NCI-H1694 treated with DMSO at 0.1 percent for 48 hours (cell line): ENCODE results near the gene GPR63.

Source experiments
- DNase-seq: peaks from one replicate; lab custom pipeline; 2025; lab: John Stamatoyannopoulos, UW

Gene GPR63

GRCh38 chr6:96821034-96821433, 16.2 kb downstream of the GPR63 start:
- DNase-seq: no peak

DNA sequence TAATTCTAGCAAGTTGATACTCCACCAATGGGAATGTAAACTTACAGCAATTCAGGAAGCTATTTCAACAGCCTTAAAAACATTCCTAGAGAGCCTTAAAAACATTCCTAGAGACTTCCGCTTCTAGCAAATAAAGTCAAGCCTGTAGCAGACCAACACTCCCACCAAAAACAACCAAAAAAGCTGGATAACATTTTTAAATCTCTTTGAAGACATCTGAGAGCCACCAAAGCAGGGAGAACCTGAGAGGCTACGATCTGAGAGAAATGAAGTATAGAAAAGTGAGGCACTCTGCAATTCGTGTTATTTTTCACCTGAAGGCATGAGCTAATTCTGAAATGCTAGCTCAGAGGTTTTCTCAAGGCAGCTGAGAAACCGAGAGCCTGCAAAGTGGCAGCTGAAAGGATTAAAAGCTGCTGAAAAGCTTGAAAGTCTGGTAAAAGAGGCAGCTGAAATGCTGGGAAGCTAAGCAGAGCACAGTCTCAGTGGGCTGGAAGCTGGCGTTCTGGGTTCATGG, 20.9 kb downstream of the GPR63 start:
- no peak for DNase-seq

DNA sequence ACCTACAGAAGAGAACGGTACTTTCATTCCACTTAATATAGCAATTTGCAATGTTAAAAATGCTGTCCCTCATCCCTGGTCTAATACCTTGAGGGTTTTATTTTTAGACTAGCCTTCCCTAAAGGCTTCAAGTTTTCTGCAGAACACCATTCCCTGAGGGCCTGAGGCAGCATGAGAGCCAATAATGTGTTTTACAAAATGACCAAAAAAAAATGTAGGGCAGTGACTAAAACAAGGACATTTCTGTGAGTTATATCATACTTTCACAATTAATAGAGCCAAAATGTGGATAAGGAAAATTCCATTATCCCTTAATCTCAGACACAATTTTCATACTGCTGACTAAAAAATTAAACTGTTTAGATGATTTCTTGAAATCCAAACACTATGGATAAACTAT, 22.7 kb downstream of the GPR63 start:
- DNase-seq: no peak

DNA sequence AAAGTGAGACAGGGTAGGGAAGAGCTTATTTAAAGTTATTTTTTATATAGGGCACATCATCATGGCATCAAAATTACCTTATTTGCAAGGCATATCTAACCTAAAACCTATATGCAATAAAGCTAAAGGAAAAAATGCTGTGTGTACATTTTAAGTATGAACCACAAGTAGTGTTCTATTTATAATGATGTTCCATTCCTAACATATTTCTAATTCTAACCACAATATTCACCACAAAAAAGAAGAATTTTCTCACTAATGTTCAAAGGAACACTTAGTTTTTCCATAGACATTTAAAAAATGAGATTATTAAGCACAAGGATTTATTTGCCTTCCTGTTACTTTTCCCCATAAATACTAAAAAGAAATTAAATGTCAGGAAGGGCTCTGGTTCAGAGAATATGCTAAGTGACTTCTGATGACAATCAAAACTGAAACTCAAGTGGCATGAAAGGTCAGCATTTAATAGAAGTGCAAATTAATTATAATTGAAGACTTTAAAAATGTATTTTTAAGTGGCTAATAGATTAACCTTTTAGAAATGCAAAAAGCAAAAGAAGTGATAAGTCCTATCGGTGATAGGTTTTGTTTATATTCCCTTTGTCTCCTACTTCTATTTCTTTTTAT, 25.1 kb downstream of the GPR63 start:
- DNase-seq: no peak

- no peak for DNase-seq
These were observed 25.6 kb downstream of the GPR63 start for GRCh38 chr6:96811670-96812069.

DNA sequence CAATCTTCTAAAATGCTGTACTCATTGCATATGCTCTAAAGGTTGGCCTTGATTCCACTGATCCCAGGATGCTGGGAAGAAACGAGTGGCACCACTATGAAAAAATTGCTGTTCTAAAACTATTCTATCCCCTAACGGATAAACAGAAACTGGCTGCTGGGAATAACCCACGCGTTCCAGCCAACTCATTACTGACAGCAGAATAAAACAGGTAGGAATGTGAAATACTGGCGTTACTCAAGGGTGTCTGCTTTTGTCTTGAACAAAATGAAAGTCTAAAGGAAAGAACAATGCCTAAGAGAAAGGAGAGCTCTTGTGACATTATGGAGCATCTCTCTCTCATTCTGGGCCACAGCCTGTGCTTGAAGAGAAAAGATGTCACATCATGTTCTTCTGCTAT, 26.1 kb downstream of the GPR63 start:
- DNase-seq: no peak

- no peak for DNase-seq
These were observed 28.2 kb downstream of the GPR63 start for GRCh38 chr6:96809119-96809518.

DNA sequence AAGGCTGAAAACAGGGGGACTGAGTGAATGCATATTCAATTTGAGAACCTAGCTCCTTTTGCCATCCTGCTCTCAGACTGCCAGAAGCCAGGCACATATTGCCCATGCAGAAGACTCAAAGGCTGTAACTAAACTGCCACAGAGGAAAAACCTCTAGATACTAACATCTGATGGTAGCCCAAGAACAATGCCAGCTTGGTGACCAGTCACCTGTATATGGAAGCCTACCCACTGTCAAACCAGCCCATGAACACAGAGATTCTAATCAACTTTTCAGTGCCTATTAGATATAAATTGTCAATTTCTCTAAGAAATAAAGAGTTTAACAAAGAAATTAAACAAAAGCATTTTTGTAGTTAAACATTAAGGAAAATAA, 34.2 kb downstream of the GPR63 start:
- DNase-seq: no peak

DNA sequence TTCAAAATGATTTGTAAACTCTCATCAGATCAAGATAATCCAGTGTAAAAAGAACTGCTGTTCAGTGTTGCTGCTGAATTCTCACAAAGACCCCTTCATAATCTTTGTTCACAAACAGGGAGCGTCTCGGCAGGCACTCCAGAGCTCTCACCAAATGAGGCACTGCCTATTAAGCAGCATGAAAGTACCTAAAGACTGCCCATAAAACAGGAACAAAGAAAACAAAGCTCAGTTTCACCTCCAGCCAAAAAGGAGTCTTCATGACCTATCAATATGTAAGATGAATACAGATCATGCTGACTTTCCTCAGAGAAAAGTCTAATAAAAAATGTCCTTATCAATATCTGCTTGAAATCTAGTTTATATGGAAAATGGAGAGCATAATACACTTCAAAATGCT, 41.8 kb downstream of the GPR63 start:
- DNase-seq: no peak

- no peak for DNase-seq
These were observed 42.3 kb downstream of the GPR63 start for GRCh38 chr6:96794980-96795379.

DNA sequence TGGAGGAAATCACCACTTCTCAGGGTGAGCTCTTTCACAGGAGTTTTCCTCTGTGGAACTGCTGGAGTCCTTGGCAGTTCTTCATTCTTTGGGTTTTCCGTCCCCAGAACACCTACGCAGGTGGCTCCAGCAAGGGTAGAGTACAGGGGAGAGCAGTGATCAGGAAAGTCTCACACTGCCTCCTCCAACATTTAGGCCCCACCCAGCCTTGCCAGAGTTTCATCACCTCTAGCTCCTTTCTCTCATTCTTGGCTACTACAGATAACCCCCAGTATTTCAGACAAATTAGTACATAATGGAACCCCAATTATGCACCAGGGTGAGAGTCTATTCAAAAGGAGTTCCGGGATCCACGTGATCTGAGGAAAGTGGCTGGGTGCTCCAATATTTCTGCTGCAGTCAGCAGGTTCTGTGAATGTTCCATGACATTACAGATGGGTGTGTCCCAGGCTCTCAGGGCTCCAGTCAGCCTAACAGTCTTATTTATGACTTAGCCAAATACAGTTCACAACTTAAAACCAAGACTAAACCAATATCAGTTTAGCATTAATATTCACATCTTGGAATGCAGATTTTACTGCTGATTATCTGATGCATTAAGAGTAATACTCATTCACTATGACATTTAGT, 44.6 kb downstream of the GPR63 start:
- DNase-seq: no peak

GRCh38 chr6:96789871-96790270, 47.4 kb downstream of the GPR63 start:
- DNase-seq: no peak

DNA sequence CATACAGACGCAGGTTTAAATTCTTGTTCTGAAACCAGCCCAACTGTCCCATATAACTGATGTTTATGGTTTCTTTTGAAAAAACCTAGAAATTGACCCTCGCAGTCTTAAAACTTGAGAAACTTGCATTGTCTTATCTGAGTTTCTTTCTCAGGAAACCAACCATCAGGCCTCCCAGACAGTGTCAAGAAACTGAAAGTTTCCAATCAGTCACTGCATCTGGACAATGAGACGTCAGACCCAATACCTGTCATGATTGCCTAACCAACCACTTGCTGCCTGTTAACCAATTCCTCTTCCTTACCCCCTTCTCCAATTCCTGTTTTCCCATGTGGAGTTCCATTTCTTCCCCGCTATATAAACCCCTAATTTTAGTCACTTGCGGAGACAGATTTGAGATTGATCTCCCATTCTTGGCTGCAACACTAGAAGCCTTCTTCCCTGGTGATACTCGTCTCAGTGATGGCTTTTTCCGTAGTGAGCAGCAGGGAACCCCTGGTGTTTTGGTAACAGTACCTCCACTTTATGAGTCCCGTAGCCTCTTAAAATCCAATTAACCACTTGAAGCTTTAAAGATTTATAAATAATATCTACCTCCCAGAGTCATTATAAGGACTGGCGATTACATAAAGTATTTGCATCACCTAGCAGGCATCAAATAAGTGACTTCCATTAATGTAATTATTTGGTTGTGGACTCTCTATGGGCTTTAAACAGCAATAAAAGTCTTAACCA, 49.3 kb downstream of the GPR63 start:
- no peak for DNase-seq

GRCh38 chr6:96786336-96786735, 50.9 kb downstream of the GPR63 start:
- no peak for DNase-seq

GRCh38 chr6:96784650-96785049, 52.6 kb downstream of the GPR63 start:
- DNase-seq: no peak

GRCh38 chr6:96783307-96783706, 54.0 kb downstream of the GPR63 start:
- DNase-seq: no peak

DNA sequence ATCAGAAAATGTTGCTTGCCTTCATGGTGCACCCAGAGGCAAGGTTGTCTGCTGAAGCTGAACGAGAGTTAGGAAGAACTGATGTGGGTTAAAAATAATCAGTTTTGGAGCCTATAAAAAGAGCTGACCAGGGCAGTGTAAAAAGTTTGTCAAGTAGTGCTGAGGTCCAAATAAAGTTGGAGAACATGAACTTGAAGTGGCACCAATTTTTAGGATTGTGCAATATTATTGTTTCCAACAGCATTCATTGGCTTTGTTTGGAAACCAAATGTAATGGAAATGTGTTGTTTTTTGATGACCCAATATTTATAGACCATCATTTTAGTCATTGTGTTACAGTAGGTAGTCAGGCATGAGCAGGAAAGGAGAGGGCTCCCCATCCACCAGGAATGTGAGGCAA, 55.7 kb downstream of the GPR63 start:
- no peak for DNase-seq

DNA sequence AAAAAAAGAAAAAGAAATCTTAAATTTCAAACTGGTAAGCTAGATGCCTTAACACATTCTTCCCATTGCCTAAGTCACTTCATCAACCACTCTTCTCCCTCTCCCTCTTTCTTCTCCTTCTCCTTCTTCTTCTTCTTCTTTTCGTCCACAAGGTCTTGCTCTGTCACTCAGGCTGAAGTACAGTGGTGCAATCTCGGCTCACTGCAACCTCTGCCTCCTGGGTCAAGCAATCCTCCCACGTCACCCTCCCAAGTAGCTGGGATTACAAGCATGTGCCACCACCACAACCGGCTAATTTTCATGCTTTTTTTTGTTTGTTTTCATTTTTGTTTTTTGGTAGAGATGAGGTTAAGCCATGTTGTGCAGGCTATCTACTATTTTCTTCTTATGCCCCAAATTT, 60.2 kb downstream of the GPR63 start:
- DNase-seq: no peak

- no peak for DNase-seq
These were observed 61.4 kb downstream of the GPR63 start for GRCh38 chr6:96775727-96776400.

- DNase-seq: no peak
These were observed 70.5 kb downstream of the GPR63 start for GRCh38 chr6:96766769-96767168.

GRCh38 chr6:96762599-96762998, 74.7 kb downstream of the GPR63 start:
- DNase-seq: no peak

GRCh38 chr6:96761794-96762193, 75.5 kb downstream of the GPR63 start:
- DNase-seq: no peak
